PC-9 (cell line): ENCODE data around the gene TPK1. TPM values are rescaled to one million over a fixed set of nuclear protein-coding genes. Genes with fewer than 3 reads are reported as not detected.

Experiments
- BruUV-seq: library from RNA; stranded (reverse); fragments of 400-500 nt; replicated peaks from 2 replicates; lab custom pipeline; 2021; lab: Mats Ljungman, UMichigan
- CTCF ChIA-PET: fragments of 300-600 bp; sonication (Branson Sonifier 250); formaldehyde crosslinking; loops from one replicate; lab custom pipeline; 2022; ENCODE audit warnings: antibody characterized with exemption; lab: Charles Lee
- POLR2A ChIA-PET: fragments of 300-600 bp; sonication (Branson Sonifier 250); formaldehyde crosslinking; loops from one replicate; lab custom pipeline; 2022; ENCODE audit warnings: antibody characterized with exemption; ENCODE audit not compliant: unreplicated experiment; lab: Charles Lee
- DNase-seq, 2 experiments: peaks; one replicate each; pipeline versions ENCODE4 v3.0.0 to v3.0.0-alpha.2; 2015 to 2022; ENCODE audit warnings: mixed read lengths in 1 of 2
- H2AFZ ChIP-seq: fragments of 200-600 bp; sonication (generic); 2 replicates; pipeline ENCODE4 v1.8.1; 2017; ENCODE audit warnings: antibody characterized with exemption
- H3F3A ChIP-seq: fragments of 200-600 bp; sonication (generic); 2 replicates; pipeline ENCODE4 v1.8.1; 2017; ENCODE audit warnings: antibody characterized with exemption, mild to moderate bottlenecking, low read depth; ENCODE audit not compliant: insufficient read depth
- H3K27ac ChIP-seq: fragments of 200-600 bp; sonication (generic); 2 replicates; pipeline ENCODE4 v1.6.1; 2016; ENCODE audit warnings: mixed run types
- H3K27me3 ChIP-seq: fragments of 200-600 bp; sonication (generic); 2 replicates; pipeline ENCODE4 v1.6.1; 2016; ENCODE audit warnings: low read depth, mixed run types; ENCODE audit not compliant: insufficient read depth
- H3K36me3 ChIP-seq: fragments of 200-600 bp; sonication (generic); 2 replicates; pipeline ENCODE4 v1.6.1; 2016; ENCODE audit warnings: low read depth, mixed run types
- H3K4me1 ChIP-seq: fragments of 200-600 bp; sonication (generic); replicated peaks from 2 replicates; pipeline ENCODE4 v1.6.1; 2016; ENCODE audit warnings: mixed run types; ENCODE audit not compliant: insufficient read depth
- H3K4me2 ChIP-seq: fragments of 200-600 bp; sonication (generic); 2 replicates; pipeline ENCODE4 v1.6.1; 2017; ENCODE audit warnings: mixed run types
- H3K4me3 ChIP-seq: fragments of 200-600 bp; sonication (generic); 2 replicates; pipeline ENCODE4 v1.6.1; 2016; ENCODE audit warnings: mixed run types
- H3K79me2 ChIP-seq: fragments of 200-600 bp; sonication (generic); 2 replicates; pipeline ENCODE4 v1.6.1; 2017; ENCODE audit warnings: low read depth, mixed run types
- H3K9me2 ChIP-seq: fragments of 200-600 bp; sonication (generic); 2 replicates; pipeline ENCODE4 v1.8.1; 2017; ENCODE audit warnings: mild to moderate bottlenecking; ENCODE audit not compliant: insufficient read depth
- H3K9me3 ChIP-seq: fragments of 200-600 bp; sonication (generic); 2 replicates; pipeline ENCODE4 v1.8.1; 2016; ENCODE audit warnings: low read depth; ENCODE audit not compliant: insufficient read depth
- H4K20me1 ChIP-seq: fragments of 200-600 bp; sonication (generic); 2 replicates; pipeline ENCODE4 v1.8.1; 2017; ENCODE audit not compliant: insufficient read depth
- CTCF ChIP-seq: fragments of 200-600 bp; sonication (generic); conservative IDR thresholded peaks from 2 replicates; pipeline ENCODE4 v1.6.1; 2017; ENCODE audit warnings: mixed run types, antibody characterized with exemption, mild to moderate bottlenecking, moderate library complexity
- EZH2 ChIP-seq: fragments of 200-600 bp; sonication (generic); IDR thresholded peaks from 2 replicates; pipeline ENCODE4 v1.8.0; 2017; ENCODE audit warnings: antibody characterized with exemption, low read depth
- intact Hi-C: fragments of 100-400 bp; cut with micrococcal nuclease; formaldehyde crosslinking; loops from one replicate; pipeline ENCODE4 v1.10.0; 2022; ENCODE audit not compliant: unreplicated experiment
- total RNA-seq: library from RNA; stranded (reverse); gene quantifications from 2 replicates; pipeline ENCODE4 v1.2.3, GENCODE V29; 2021

TPK1 gene
- total RNA-seq, 1 experiment from 2014 or later, result 0.90 TPM

DNA sequence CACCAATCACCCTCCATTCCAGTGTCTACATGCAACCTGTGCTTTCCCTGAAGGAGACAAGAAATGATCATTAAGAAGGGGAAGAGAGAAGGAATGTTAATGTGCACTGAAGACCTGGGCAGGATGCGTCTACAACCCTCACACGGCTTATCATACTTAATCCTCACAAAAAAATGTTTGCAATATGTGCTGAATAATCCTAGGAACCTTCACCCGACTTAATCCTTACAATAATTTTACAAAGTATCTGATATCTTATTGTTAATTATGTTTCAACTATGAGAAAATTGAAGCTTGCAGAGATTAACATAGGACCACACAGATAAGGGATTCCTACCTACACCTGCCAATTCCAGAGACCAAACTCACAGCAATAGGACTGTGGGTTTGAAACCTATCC lies 287.3 kb downstream of the TPK1 start:
- Histone ChIP-seq H3K36me3 (no peaks in the 10 kb centered on the region), H3F3A (no peaks in the 10 kb centered on the region), H3K79me2 (no peaks in the 10 kb centered on the region), H3K9me3 (no peaks in the 10 kb centered on the region), H3K4me2 (no peak overlapping the region), H3K27me3 (no peaks in the 10 kb centered on the region), H3K4me3 (no peak overlapping the region), H3K9me2 (no peaks in the 10 kb centered on the region), H3K4me1 (no peaks in the 10 kb centered on the region), H2AFZ (no peak overlapping the region), H4K20me1 (no peaks in the 10 kb centered on the region), H3K27ac (no peak overlapping the region)
- DNase-seq, result no peak
- ChIA-PET CTCF (no interaction called here), POLR2A (no interaction called here)
- TF ChIP-seq CTCF, result no peak
- TF ChIP-seq EZH2, result no peak
- no TSS peak for BruUV-seq
- intact Hi-C loops, result no loop called here

- H3K9me3 ChIP-seq, result no peaks in the 10 kb centered on the region
- no peak overlapping the region for H3K4me3 ChIP-seq
- CTCF ChIA-PET, result no interaction called here
These were observed 288.0 kb downstream of the TPK1 start for GRCh38 chr7:144547888-144548287.

DNA sequence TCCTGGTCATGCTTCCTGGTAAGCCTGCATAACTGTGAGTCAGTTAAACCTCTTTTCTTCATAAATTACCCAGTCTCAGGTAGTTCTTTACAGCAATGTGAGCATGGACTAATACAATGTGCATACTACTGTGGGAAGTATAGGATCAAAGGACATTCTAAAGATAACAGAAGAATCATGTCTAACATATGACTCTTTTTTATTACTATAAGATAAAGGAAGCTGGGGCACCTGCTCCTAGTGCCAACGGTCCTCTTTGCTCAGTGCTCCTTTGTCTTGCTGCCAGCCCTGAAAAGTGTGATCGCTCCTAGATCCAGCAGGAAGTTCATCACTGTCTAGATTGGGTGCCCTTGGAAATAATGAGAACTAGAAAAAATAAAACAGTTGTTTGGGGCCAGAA lies 289.1 kb downstream of the TPK1 start:
- no peaks in the 10 kb centered on the region for H4K20me1 ChIP-seq
- H3K4me3 ChIP-seq, result no peak overlapping the region
- BruUV-seq, result no TSS peak
- TF ChIP-seq EZH2, result no peak
- no peak for TF ChIP-seq CTCF
- ChIA-PET CTCF (no interaction called here), POLR2A (no interaction called here)
- H3K9me2 ChIP-seq, result no peaks in the 10 kb centered on the region
- H2AFZ ChIP-seq, result no peak overlapping the region
- no peaks in the 10 kb centered on the region for H3K36me3 ChIP-seq
- no peaks in the 10 kb centered on the region for H3K4me1 ChIP-seq
- H3F3A ChIP-seq, result no peaks in the 10 kb centered on the region
- H3K4me2 ChIP-seq, result no peak overlapping the region
- no peaks in the 10 kb centered on the region for H3K79me2 ChIP-seq
- H3K27me3 ChIP-seq, result no peaks in the 10 kb centered on the region
- H3K9me3 ChIP-seq, result no peaks in the 10 kb centered on the region
- intact Hi-C loops, result no loop called here
- no peak overlapping the region for H3K27ac ChIP-seq
- no peak for DNase-seq

More at GRCh38 chr7:144547888-144548287, 288.0 kb downstream of the TPK1 start:
- H3K9me2 ChIP-seq, result no peaks in the 10 kb centered on the region
- POLR2A ChIA-PET, result no interaction called here
- no peaks in the 10 kb centered on the region for H3F3A ChIP-seq
- no peaks in the 10 kb centered on the region for H3K36me3 ChIP-seq
- intact Hi-C loops, result no loop called here
- H3K4me1 ChIP-seq, result no peaks in the 10 kb centered on the region
- H4K20me1 ChIP-seq, result no peaks in the 10 kb centered on the region
- no peaks in the 10 kb centered on the region for H3K79me2 ChIP-seq
- no TSS peak for BruUV-seq
- H2AFZ ChIP-seq, result no peak overlapping the region
- H3K27me3 ChIP-seq, result no peaks in the 10 kb centered on the region
- no peak for DNase-seq
- H3K27ac ChIP-seq, result no peak overlapping the region
- no peak overlapping the region for H3K4me2 ChIP-seq
- TF ChIP-seq EZH2 (no peak), CTCF (no peak)
